ENCODE results near the gene CCDC201.

GRCh38 chr7:45891462-45892402 is 18.9 kb upstream of the CCDC201 start:
- TF ChIP-seq, protein P1, sequence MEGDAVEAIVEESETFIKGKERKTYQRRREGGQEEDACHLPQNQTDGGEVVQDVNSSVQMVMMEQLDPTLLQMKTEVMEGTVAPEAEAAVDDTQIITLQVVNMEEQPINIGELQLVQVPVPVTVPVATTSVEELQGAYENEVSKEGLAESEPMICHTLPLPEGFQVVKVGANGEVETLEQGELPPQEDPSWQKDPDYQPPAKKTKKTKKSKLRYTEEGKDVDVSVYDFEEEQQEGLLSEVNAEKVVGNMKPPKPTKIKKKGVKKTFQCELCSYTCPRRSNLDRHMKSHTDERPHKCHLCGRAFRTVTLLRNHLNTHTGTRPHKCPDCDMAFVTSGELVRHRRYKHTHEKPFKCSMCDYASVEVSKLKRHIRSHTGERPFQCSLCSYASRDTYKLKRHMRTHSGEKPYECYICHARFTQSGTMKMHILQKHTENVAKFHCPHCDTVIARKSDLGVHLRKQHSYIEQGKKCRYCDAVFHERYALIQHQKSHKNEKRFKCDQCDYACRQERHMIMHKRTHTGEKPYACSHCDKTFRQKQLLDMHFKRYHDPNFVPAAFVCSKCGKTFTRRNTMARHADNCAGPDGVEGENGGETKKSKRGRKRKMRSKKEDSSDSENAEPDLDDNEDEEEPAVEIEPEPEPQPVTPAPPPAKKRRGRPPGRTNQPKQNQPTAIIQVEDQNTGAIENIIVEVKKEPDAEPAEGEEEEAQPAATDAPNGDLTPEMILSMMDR (IDR thresholded peaks at IDR 0.05; ENCODE audit: insufficient read depth, low read length, poor library complexity, severe bottlenecking) = no peak
- no peak for TF ChIP-seq EZH2phosphoT487 (conservative IDR thresholded peaks at IDR 0.05; ENCODE audit: low read length)
